H1 (cell line): ENCODE data around the gene SLC22A31.
"Not testable (repeated sequence)": the region's sequence is repeated elsewhere in the genome, so short reads cannot be mapped to it uniquely, and the experiment has no call there.

Source experiments
- CTCF ChIP-seq, 3 experiments: IDR thresholded peaks; 1 replicate in 2 of 3; 2 replicates in 1 of 3; pipeline versions ENCODE4 v1.5.1 to v1.6.1; 2011; ENCODE audit warnings: low read length in 3 of 3, mild to moderate bottlenecking in 3 of 3, inconsistent platforms in 2 of 3, low read depth in 1 of 3, moderate library complexity in 1 of 3; ENCODE audit not compliant: insufficient read depth in 1 of 3; ENCODE audit errors: control extremely low read depth in 1 of 3
- EGR1 ChIP-seq: IDR thresholded peaks from 2 replicates; pipeline ENCODE4 v1.6.1; 2011; ENCODE audit warnings: low read depth, low read length, borderline replicate concordance
- JUN ChIP-seq: IDR thresholded peaks from 2 replicates; pipeline ENCODE4 v1.6.1; 2011; ENCODE audit warnings: low read depth, mild to moderate bottlenecking, improper control_type of control experiment, low read length

GRCh38 chr16:89247734-89248075 is 47.4 kb upstream of the SLC22A31 start:
- TF ChIP-seq JUN; EGR1; CTCF (IDR thresholded peaks at IDR 0.05; ENCODE audit: control extremely low read depth in 1 of 3, insufficient read depth in 1 of 3, low read depth in 1 of 3, low read length in 3 of 3): not testable (repeated sequence)
